ENCODE measurements around the gene ASB1. TPM values are rescaled to one million over a fixed set of nuclear protein-coding genes. Genes with fewer than 3 reads are reported as not detected.

ASB1 gene
- total RNA-seq, 1 donor from 2014 or later = 33.9 TPM

GRCh38 chr2:238498188-238498587, 71.5 kb downstream of the ASB1 start:
- intact Hi-C loops (cut with micrococcal nuclease) = no loop called here
- H3K4me3 Mint-ChIP-seq = no peak overlapping the region
- H3K27me3 Mint-ChIP-seq = no peaks in the 10 kb centered on the region
- H3K4me1 Mint-ChIP-seq = peaks cover 15% of the 10 kb centered on the region
- no peak for DNase-seq
- H3K27ac Mint-ChIP-seq = no peak overlapping the region
- no peaks in the 10 kb centered on the region for H3K9me3 Mint-ChIP-seq
- no peaks in the 10 kb centered on the region for H3K36me3 Mint-ChIP-seq (ENCODE audit: low read depth)

DNA sequence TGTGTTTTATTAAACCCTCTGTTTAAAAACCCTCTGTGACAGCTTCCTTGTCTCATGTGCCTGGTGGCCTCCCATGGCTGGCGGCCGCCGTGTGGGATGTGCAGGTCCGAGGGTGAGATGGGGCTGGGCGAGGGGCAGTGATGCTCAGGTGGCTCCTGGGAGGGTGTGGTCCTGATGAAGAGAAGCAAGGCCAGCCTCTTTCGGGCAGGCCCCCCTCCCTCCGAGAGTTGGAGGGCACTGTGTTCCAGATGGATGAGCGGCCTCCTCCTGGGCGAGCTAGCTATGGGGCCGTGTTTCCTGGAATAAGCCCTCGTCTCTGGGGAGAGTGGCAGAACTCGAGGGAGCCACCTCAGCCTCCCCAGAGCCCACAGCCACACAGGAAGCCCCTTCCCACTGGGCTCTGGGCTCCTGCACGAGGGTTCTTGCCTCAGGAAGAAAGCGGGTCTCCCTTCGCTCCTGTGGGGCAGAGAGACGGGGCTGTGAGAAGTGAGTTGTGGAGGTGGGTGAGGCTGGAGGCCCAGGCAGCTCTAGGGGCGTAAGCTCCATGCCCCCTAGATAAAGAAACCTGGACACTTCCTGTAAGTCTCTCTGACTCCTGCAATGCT, 72.1 kb downstream of the ASB1 start:
- intact Hi-C loops (cut with micrococcal nuclease) = no loop called here
- H3K9me3 Mint-ChIP-seq = no peaks in the 10 kb centered on the region
- no peak for DNase-seq
- no peaks in the 10 kb centered on the region for H3K36me3 Mint-ChIP-seq (ENCODE audit: low read depth)
- H3K4me3 Mint-ChIP-seq = no peak overlapping the region
- no peaks in the 10 kb centered on the region for H3K27me3 Mint-ChIP-seq
- H3K27ac Mint-ChIP-seq = no peak overlapping the region
- H3K4me1 Mint-ChIP-seq = peaks cover 12% of the 10 kb centered on the region

DNA sequence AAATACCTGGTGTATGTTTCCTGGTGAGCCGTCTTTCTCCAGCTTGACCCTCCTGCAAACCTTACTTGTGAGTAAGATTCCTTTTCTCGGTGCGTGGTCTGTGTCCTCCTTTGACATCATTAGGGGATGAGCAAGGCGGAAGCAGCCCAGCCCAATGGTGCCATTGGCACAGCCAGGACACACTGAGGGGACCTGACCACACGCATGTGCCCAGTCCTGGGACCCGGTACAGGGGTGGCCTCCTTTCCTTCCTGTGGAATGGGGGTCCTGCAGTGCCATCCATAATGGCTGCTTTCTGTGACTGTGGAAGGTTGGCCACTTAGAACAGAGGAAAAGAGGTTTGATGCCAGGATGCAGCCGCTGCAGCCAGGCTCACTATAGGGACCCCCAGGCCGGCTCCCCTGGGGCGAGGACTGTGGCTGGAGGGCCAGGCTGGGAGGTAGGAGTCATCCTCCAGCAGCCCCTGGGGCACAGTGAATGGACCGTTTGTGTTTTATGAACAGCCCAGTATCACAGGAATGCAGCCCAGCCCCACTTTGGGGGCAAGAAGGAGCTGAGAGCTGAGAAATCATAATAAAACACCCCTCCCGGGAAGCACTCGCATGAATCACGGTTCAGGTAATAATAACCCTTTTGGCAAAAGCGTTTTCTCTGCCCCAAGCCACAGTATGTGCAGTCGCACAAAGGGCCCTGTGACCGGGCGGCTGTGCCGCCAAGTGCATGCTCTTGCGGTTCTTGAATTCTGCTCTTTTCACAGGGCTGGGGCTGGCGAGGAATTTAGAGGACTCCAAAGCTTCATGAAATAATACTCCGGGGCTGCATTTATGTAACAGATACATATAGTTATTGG, 73.2 kb downstream of the ASB1 start:
- Mint-ChIP-seq H3K27me3 (no peaks in the 10 kb centered on the region), H3K4me1 (peaks cover 3% of the 10 kb centered on the region), H3K27ac (no peak overlapping the region), H3K9me3 (no peaks in the 10 kb centered on the region), H3K4me3 (no peak overlapping the region), H3K36me3 (ENCODE audit: low read depth) (no peaks in the 10 kb centered on the region)
- intact Hi-C loops (cut with micrococcal nuclease) = no loop called here
- no peak for DNase-seq

- no peaks in the 10 kb centered on the region for H3K4me1 Mint-ChIP-seq
- H3K4me3 Mint-ChIP-seq = no peak overlapping the region
- H3K36me3 Mint-ChIP-seq (ENCODE audit: low read depth) = no peaks in the 10 kb centered on the region
- DNase-seq = no peak
- H3K27me3 Mint-ChIP-seq = no peaks in the 10 kb centered on the region
- no peak overlapping the region for H3K27ac Mint-ChIP-seq
- H3K9me3 Mint-ChIP-seq = no peaks in the 10 kb centered on the region
- intact Hi-C loops (cut with micrococcal nuclease) = no loop called here
Observed at GRCh38 chr2:238501311-238501710, 74.6 kb downstream of the ASB1 start.

Other genes starting within 250 kb of the ASB1 start
- 74.4 and 77.4 TPM in 2 replicates for gene ILKAP, start 223.2 kb upstream of the ASB1 start, total RNA-seq
- gene HES6, start 186.9 kb upstream of the ASB1 start, total RNA-seq = 10.2 and 10.3 TPM in 2 replicates
- 18.3 and 21.9 TPM in 2 replicates for gene PER2, start 138.3 kb upstream of the ASB1 start, total RNA-seq
- 11.0 and 12.7 TPM in 2 replicates for gene TRAF3IP1, start 106.4 kb upstream of the ASB1 start, total RNA-seq

Measured in activated CD4-positive, alpha-beta T cell treated with anti-CD3 and anti-CD28 coated beads, Interleukin-2, amount 10 ng/mL, durations not matched to agents 24 days and 14 days (primary cell).